SIG-M5 (cell line): ENCODE results near the gene ZNF606.

Experiments
- DNase-seq: peaks from one replicate; lab custom pipeline; 2025; lab: John Stamatoyannopoulos, UW

Gene ZNF606

GRCh38 chr19:57927587-57927986, 75.0 kb downstream of the ZNF606 start:
- DNase-seq: no peak
